Muscle of leg (tissue), 11 donors: Measurements from ENCODE around the gene TCOF1. TPM values are rescaled to one million over a fixed set of nuclear protein-coding genes. Genes with fewer than 3 reads are reported as not detected.

Experiments used
- DNase-seq: peaks from one replicate; pipeline ENCODE4 v3.0.0; 2013
- H3K27ac ChIP-seq: one replicate; pipeline ENCODE4 v1.5.1; 2013; ENCODE audit warnings: mild to moderate bottlenecking, low read length, control low read depth
- H3K27me3 ChIP-seq: one replicate; pipeline ENCODE4 v1.6.1; 2013; ENCODE audit warnings: low read length; ENCODE audit not compliant: control insufficient read depth, insufficient read depth
- H3K36me3 ChIP-seq: one replicate; pipeline ENCODE4 v1.6.1; 2013; ENCODE audit warnings: low read length; ENCODE audit not compliant: control insufficient read depth, insufficient read depth
- H3K4me1 ChIP-seq: one replicate; pipeline ENCODE4 v1.6.1; 2013; ENCODE audit warnings: low read length; ENCODE audit not compliant: control insufficient read depth, insufficient read depth
- H3K4me3 ChIP-seq: one replicate; pipeline ENCODE4 v1.5.1; 2013; ENCODE audit warnings: low read length, control low read depth
- H3K9me3 ChIP-seq: replicated peaks from 2 replicates; pipeline ENCODE4 v1.6.1; 2013; ENCODE audit warnings: low read depth, low read length; ENCODE audit not compliant: control insufficient read depth
- WGBS: methylation state at CpG from one replicate; pipeline ENCODE4 v1.1.5; 2013; ENCODE audit warnings: missing lambda C conversion rate; ENCODE audit not compliant: insufficient coverage; 5-methylcytosine and 5-hydroxymethylcytosine counted together
- polyA plus RNA-seq, 8 donors: library from polyadenylated mRNA; unstranded; fragments of 120-200 nt; gene quantifications; one replicate each; pipeline versions ENCODE4 v1.2.1 to v1.2.3, GENCODE V29; 2013; ENCODE audit warnings: inconsistent platforms in 1 of 8, low replicate concordance in 1 of 8; ENCODE audit not compliant: insufficient read length in 8 of 8, insufficient read depth in 1 of 8
- total RNA-seq: library from RNA; stranded (reverse); fragments of 120-200 nt; gene quantifications from one replicate; pipeline ENCODE4 v1.2.4, GENCODE V29; 2013

The TCOF1 gene
- total and polyA plus RNA-seq, 9 donors, result 12.6 to 26.1 (median 22.5) TPM

GRCh38 chr5:150402229-150402773 lies 44.8 kb downstream of the TCOF1 start:
- DNase-seq, result no peak
- Histone ChIP-seq H3K9me3 (no peaks in the 10 kb centered on the region), H3K27ac (no peak overlapping the region), H3K36me3 (peaks cover 73% of the 10 kb centered on the region), H3K4me3 (no peak overlapping the region), H3K27me3 (no peaks in the 10 kb centered on the region), H3K4me1 (peaks cover 2% of the 10 kb centered on the region)
- 72% methylated on average over 4 of the region's 4 CpGs for WGBS

- DNase-seq, result no peak
- H3K36me3 ChIP-seq, result peaks cover 67% of the 10 kb centered on the region
- H3K4me1 ChIP-seq, result peaks cover 2% of the 10 kb centered on the region
- no peak overlapping the region for H3K27ac ChIP-seq
- H3K4me3 ChIP-seq, result no peak overlapping the region
- no peaks in the 10 kb centered on the region for H3K27me3 ChIP-seq
- WGBS, result 91% methylated on average over 10 of the region's 12 CpGs
- H3K9me3 ChIP-seq, result no peaks in the 10 kb centered on the region
Observed at GRCh38 chr5:150402901-150403342, 45.4 kb downstream of the TCOF1 start.

- DNase-seq, result no peak
- Histone ChIP-seq H3K4me1 (peaks cover 2% of the 10 kb centered on the region), H3K36me3 (peaks cover 55% of the 10 kb centered on the region), H3K27me3 (no peaks in the 10 kb centered on the region), H3K9me3 (no peaks in the 10 kb centered on the region), H3K4me3 (no peak overlapping the region), H3K27ac (no peak overlapping the region)
- WGBS, result 80% methylated on average over 5 of the region's 5 CpGs
Observed at GRCh38 chr5:150404121-150404520, 46.6 kb downstream of the TCOF1 start.

GRCh38 chr5:150404535-150404934 lies 47.0 kb downstream of the TCOF1 start:
- 87% methylated on average over 9 of the region's 10 CpGs for WGBS
- peaks cover 51% of the 10 kb centered on the region for H3K36me3 ChIP-seq
- H3K4me1 ChIP-seq, result peaks cover 2% of the 10 kb centered on the region
- H3K27ac ChIP-seq, result no peak overlapping the region
- H3K27me3 ChIP-seq, result no peaks in the 10 kb centered on the region
- no peaks in the 10 kb centered on the region for H3K9me3 ChIP-seq
- no peak for DNase-seq
- H3K4me3 ChIP-seq, result no peak overlapping the region

- Histone ChIP-seq H3K27me3 (no peaks in the 10 kb centered on the region), H3K36me3 (peaks cover 44% of the 10 kb centered on the region), H3K27ac (no peak overlapping the region), H3K4me1 (peaks cover 7% of the 10 kb centered on the region), H3K9me3 (no peaks in the 10 kb centered on the region), H3K4me3 (no peak overlapping the region)
- 75% methylated on average over 5 of the region's 9 CpGs for WGBS
- DNase-seq, result no peak
Observed at GRCh38 chr5:150404941-150405816, 47.7 kb downstream of the TCOF1 start.

- Histone ChIP-seq H3K27me3 (no peaks in the 10 kb centered on the region), H3K9me3 (no peaks in the 10 kb centered on the region), H3K36me3 (peaks cover 35% of the 10 kb centered on the region), H3K4me3 (no peak overlapping the region), H3K27ac (no peak overlapping the region), H3K4me1 (peaks cover 13% of the 10 kb centered on the region)
- WGBS, result no CpG with 5 or more reads among the region's 4 CpGs
- DNase-seq, result no peak
Observed at GRCh38 chr5:150406103-150406722, 48.7 kb downstream of the TCOF1 start.

GRCh38 chr5:150406723-150407095 lies 49.2 kb downstream of the TCOF1 start:
- no peak overlapping the region for H3K27ac ChIP-seq
- WGBS, result 64% methylated on average over 6 of the region's 10 CpGs
- H3K27me3 ChIP-seq, result no peaks in the 10 kb centered on the region
- no peak for DNase-seq
- H3K36me3 ChIP-seq, result peaks cover 30% of the 10 kb centered on the region
- peaks cover 13% of the 10 kb centered on the region for H3K4me1 ChIP-seq
- H3K9me3 ChIP-seq, result no peaks in the 10 kb centered on the region
- no peak overlapping the region for H3K4me3 ChIP-seq

GRCh38 chr5:150407096-150407720 lies 49.7 kb downstream of the TCOF1 start:
- peaks cover 28% of the 10 kb centered on the region for H3K36me3 ChIP-seq
- no peaks in the 10 kb centered on the region for H3K27me3 ChIP-seq

GRCh38 chr5:150408231-150408943 lies 50.9 kb downstream of the TCOF1 start:
- H3K9me3 ChIP-seq, result no peaks in the 10 kb centered on the region
- no peaks in the 10 kb centered on the region for H3K27me3 ChIP-seq
- H3K36me3 ChIP-seq, result peaks cover 17% of the 10 kb centered on the region
- DNase-seq, result no peak
- no CpG with 5 or more reads among the region's 8 CpGs for WGBS
- no peak overlapping the region for H3K27ac ChIP-seq
- no peak overlapping the region for H3K4me3 ChIP-seq
- peaks cover 19% of the 10 kb centered on the region for H3K4me1 ChIP-seq

More at GRCh38 chr5:150407096-150407720, 49.7 kb downstream of the TCOF1 start:
- H3K27ac ChIP-seq, result no peak overlapping the region
- no peak for DNase-seq
- no peaks in the 10 kb centered on the region for H3K9me3 ChIP-seq
- H3K4me3 ChIP-seq, result no peak overlapping the region
- peaks cover 13% of the 10 kb centered on the region for H3K4me1 ChIP-seq
- 77% methylated on average over 8 of the region's 13 CpGs for WGBS
